Stimulated activated CD8-positive, alpha-beta memory T cell treated with anti-CD3 and anti-CD28 coated beads, Interleukin-15, amount 100 ng/mL, for 1 hour (primary cell): ENCODE data around the gene ARHGDIG.
"Not testable (repeated sequence)": the region's sequence is repeated elsewhere in the genome, so short reads cannot be mapped to it uniquely, and the experiment has no call there.

Experiments
- DNase-seq: peaks from one replicate; pipeline ENCODE4 v3.0.0-alpha.2; 2020; ENCODE audit warnings: low read depth

Gene ARHGDIG

GRCh38 chr16:263944-264343, 16.4 kb upstream of the ARHGDIG start:
- DNase-seq: no peak

GRCh38 chr16:264440-264951, 15.9 kb upstream of the ARHGDIG start:
- DNase-seq: no peak

GRCh38 chr16:265002-265529, 15.3 kb upstream of the ARHGDIG start:
- DNase-seq: no peak

- no peak for DNase-seq
Observed at GRCh38 chr16:265711-266110, 14.7 kb upstream of the ARHGDIG start.

GRCh38 chr16:266258-267164, 13.9 kb upstream of the ARHGDIG start:
- DNase-seq: no peak

GRCh38 chr16:267562-267961, 12.8 kb upstream of the ARHGDIG start:
- not testable (repeated sequence) for DNase-seq

- no peak for DNase-seq
Observed at GRCh38 chr16:268141-269053, 12.0 kb upstream of the ARHGDIG start.

GRCh38 chr16:269061-269796, 11.2 kb upstream of the ARHGDIG start:
- no peak for DNase-seq

- DNase-seq: no peak
Observed at GRCh38 chr16:270381-271255, 9.8 kb upstream of the ARHGDIG start.

GRCh38 chr16:272633-273546, 7.5 kb upstream of the ARHGDIG start:
- DNase-seq: no peak

- DNase-seq: no peak
Observed at GRCh38 chr16:273547-274421, 6.6 kb upstream of the ARHGDIG start.

- DNase-seq: no peak
Observed at GRCh38 chr16:275041-275641, 5.2 kb upstream of the ARHGDIG start.

GRCh38 chr16:275786-276232, 4.6 kb upstream of the ARHGDIG start, which contains the start of gene RGS11:
TSS of gene RGS11 (minus strand) at chr16:275944. CDS start at chr16:275911, 33 bp downstream.
- no peak for DNase-seq

GRCh38 chr16:276426-277077, 3.8 kb upstream of the ARHGDIG start:
- DNase-seq: no peak

GRCh38 chr16:278863-279366, 1.5 kb upstream of the ARHGDIG start:
- DNase-seq: no peak

- DNase-seq: no peak
Observed at GRCh38 chr16:279531-279930, 860 bp upstream of the ARHGDIG start.

- DNase-seq: no peak
Observed at GRCh38 chr16:280005-280460, 358 bp upstream of the ARHGDIG start.
